ENCODE measurements around the gene LIMS2. TPM values are rescaled to one million over a fixed set of nuclear protein-coding genes. Genes with fewer than 3 reads are reported as not detected.

LIMS2 gene
- total RNA-seq, 6 donors from 2014 or later = 33.6 to 169 (median 109) TPM

GRCh38 chr2:127680706-127681287 lies 5.5 kb upstream of the LIMS2 start:
- Histone ChIP-seq H3K4me3 (peak overlapping the region; percentile 18 to 39 (median 24)), H3K27me3 (no peaks in the 10 kb centered on the region), H3K27ac (peak overlapping the region; percentile 2 to 61 (median 34)), H3K36me3 (no peaks in the 10 kb centered on the region), H3K4me1 (peaks cover 7 to 38% (median 27%) of the 10 kb centered on the region in 4 donors), H3K9me3 (no peaks in the 10 kb centered on the region)
- DNase-seq = peak in 1 of 2 donors; percentile 63
- ATAC-seq (ENCODE audit: low FRiP score in 2 of 2) = no peak
- no peak for TF ChIP-seq POLR2A (IDR thresholded peaks at IDR 0.05)
- TF ChIP-seq, protein P1, sequence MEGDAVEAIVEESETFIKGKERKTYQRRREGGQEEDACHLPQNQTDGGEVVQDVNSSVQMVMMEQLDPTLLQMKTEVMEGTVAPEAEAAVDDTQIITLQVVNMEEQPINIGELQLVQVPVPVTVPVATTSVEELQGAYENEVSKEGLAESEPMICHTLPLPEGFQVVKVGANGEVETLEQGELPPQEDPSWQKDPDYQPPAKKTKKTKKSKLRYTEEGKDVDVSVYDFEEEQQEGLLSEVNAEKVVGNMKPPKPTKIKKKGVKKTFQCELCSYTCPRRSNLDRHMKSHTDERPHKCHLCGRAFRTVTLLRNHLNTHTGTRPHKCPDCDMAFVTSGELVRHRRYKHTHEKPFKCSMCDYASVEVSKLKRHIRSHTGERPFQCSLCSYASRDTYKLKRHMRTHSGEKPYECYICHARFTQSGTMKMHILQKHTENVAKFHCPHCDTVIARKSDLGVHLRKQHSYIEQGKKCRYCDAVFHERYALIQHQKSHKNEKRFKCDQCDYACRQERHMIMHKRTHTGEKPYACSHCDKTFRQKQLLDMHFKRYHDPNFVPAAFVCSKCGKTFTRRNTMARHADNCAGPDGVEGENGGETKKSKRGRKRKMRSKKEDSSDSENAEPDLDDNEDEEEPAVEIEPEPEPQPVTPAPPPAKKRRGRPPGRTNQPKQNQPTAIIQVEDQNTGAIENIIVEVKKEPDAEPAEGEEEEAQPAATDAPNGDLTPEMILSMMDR (IDR thresholded peaks at IDR 0.05) = no peak
- TF ChIP-seq POLR2AphosphoS5 (IDR thresholded peaks at IDR 0.05) = no peak
- TF ChIP-seq EP300 (IDR thresholded peaks at IDR 0.05) = no peak
- 74 to 81% methylated on average over 14 to 19 of the region's 19 CpGs for WGBS, 2 donors

GRCh38 chr2:127679680-127680361 lies 4.5 kb upstream of the LIMS2 start:
- no peaks in the 10 kb centered on the region for H3K36me3 ChIP-seq
- H3K9me3 ChIP-seq = no peaks in the 10 kb centered on the region
- DNase-seq = peak in 1 of 2 donors; percentile 51
- no peak for ATAC-seq (ENCODE audit: low FRiP score in 2 of 2)
- H3K27ac ChIP-seq = peak overlapping the region in 2 of 4 donors; percentile 21
- peaks cover 7 to 47% (median 32%) of the 10 kb centered on the region in 4 donors for H3K4me1 ChIP-seq
- peak overlapping the region in 2 of 4 donors; percentile 26 to 39 for H3K4me3 ChIP-seq
- 88 to 89% methylated on average over 11 to 14 of the region's 15 CpGs for WGBS, 2 donors
- TF ChIP-seq POLR2AphosphoS5 (IDR thresholded peaks at IDR 0.05) (no peak), POLR2A (IDR thresholded peaks at IDR 0.05) (no peak), EP300 (IDR thresholded peaks at IDR 0.05) (no peak)
- TF ChIP-seq, protein P1 (IDR thresholded peaks at IDR 0.05) = no peak
- peaks cover 0 to 2% (median 0%) of the 10 kb centered on the region in 4 donors for H3K27me3 ChIP-seq

- H3K4me1 ChIP-seq = peaks cover 11 to 56% (median 35%) of the 10 kb centered on the region in 4 donors
- no peak overlapping the region for H3K27ac ChIP-seq
- no peak overlapping the region for H3K4me3 ChIP-seq
- 75 to 84% methylated on average over 5 to 6 of the region's 6 CpGs for WGBS, 2 donors
- no peak for TF ChIP-seq POLR2A (IDR thresholded peaks at IDR 0.05)
- no peak for TF ChIP-seq POLR2AphosphoS5 (IDR thresholded peaks at IDR 0.05)
- TF ChIP-seq, protein P1 (IDR thresholded peaks at IDR 0.05) = no peak
- no peak for TF ChIP-seq EP300 (IDR thresholded peaks at IDR 0.05)
- H3K36me3 ChIP-seq = no peaks in the 10 kb centered on the region
- DNase-seq (peak in 1 of 2 donors; percentile 53), ATAC-seq (ENCODE audit: low FRiP score in 2 of 2) (no peak)
- no peaks in the 10 kb centered on the region for H3K9me3 ChIP-seq
- peaks cover 0 to 7% (median 0%) of the 10 kb centered on the region in 4 donors for H3K27me3 ChIP-seq
Observed at GRCh38 chr2:127678991-127679390, 3.7 kb upstream of the LIMS2 start.

DNA sequence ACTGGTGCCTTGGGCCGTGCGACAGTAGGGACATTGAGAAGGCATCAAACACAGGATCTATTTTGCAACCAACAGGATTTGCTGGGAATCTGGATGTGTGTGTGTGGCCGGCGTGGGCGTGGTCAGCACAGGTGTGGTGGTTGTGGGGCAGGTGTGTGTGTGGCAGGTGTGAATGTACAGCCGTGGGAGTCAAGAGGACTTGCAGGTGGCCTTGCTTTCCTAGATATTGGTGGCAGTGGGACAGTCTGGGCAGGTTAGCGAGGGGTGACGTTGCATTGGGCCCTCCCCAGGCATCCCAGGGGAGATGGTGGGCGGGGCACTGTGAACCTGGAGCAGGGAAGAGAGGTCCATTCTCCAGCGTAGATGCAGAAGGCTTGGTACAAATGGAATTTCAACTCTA lies 3.2 kb upstream of the LIMS2 start:
- peaks cover 0 to 7% (median 0%) of the 10 kb centered on the region in 4 donors for H3K27me3 ChIP-seq
- ATAC-seq (ENCODE audit: low FRiP score in 2 of 2) = no peak
- no peaks in the 10 kb centered on the region for H3K9me3 ChIP-seq
- 86 to 90% methylated on average over 10 of the region's 10 CpGs for WGBS, 2 donors
- no peaks in the 10 kb centered on the region for H3K36me3 ChIP-seq
- H3K27ac ChIP-seq = no peak overlapping the region
- TF ChIP-seq POLR2A (IDR thresholded peaks at IDR 0.05) = no peak
- TF ChIP-seq, protein P1 (IDR thresholded peaks at IDR 0.05) = no peak
- no peak for TF ChIP-seq EP300 (IDR thresholded peaks at IDR 0.05)
- no peak for TF ChIP-seq POLR2AphosphoS5 (IDR thresholded peaks at IDR 0.05)
- no peak overlapping the region for H3K4me3 ChIP-seq
- peaks cover 11 to 56% (median 35%) of the 10 kb centered on the region in 4 donors for H3K4me1 ChIP-seq
- DNase-seq = peak in 1 of 2 donors; percentile 56

Measured in upper lobe of left lung (tissue), 6 donors.